ENCODE data around the gene ASIC2. TPM values are rescaled to one million over a fixed set of nuclear protein-coding genes. Genes with fewer than 3 reads are reported as not detected.

ASIC2 gene
- total and polyA plus RNA-seq, 3 experiments from 2014 or later = not detected

DNA sequence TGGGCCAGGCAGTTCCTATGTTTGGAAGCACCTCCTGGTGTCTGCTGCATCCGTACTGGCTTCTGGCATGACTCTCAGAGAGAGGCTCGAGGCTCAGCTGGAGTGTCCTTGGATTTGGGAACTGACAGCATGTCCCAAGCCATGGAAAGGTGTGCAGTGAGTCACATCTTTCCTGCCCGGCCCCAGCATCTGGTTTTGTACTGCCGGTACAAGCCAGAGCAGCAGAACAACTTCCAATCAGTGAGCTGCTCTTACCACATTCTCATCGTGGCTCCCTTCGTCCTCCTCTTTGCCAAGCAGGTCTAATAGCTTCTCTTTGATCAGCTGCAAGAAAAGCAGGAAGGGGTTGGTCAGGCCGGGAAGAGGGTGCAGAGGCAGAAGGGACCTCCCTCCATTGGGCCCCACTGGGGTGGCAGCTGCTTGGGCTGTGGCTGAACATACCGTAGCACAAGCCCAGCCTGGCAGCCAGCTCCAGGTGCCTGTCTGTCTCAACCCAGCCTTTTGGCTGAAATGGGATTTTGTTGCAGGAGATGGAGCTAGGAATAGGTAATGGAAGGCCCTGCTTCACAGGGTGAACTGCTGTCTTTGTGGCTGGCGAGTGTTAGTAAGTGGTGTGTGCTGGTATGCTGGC is 277.3 kb downstream of the ASIC2 start:
- POLR2A ChIA-PET = no interaction called here
- no peaks in the 10 kb centered on the region for H3K4me1 Mint-ChIP-seq

DNA sequence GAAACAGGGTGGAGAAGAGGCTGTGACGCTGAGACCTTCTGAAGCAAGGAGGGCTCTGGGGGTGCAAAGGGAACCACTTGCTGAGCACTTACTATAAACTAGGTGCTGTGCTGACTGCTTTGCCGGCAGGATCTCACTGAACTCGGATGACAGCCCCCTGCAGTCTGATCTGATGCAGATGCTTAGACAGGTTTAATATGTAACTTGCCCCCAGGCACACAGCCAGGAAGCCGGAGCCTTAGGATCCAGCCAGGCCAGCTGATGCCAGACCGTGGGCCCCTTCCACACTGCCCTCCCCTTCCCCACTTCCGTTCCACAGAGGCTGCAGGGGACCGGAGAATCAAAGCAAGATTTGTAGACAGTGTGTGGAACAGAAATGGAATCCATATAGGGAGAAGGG is 278.3 kb downstream of the ASIC2 start:
- H3K36me3 ChIP-seq (ENCODE audit: insufficient read depth, low read length) = no peaks in the 10 kb centered on the region
- no peaks in the 10 kb centered on the region for H3K9me3 ChIP-seq (ENCODE audit: low read length)
- ChIA-PET POLR2A (no interaction called here), CTCF (no interaction called here)
- H3K36me3 Mint-ChIP-seq = no peaks in the 10 kb centered on the region
- no peak overlapping the region for H3K4me3 ChIP-seq (ENCODE audit: low read length)
- H3K27ac ChIP-seq (ENCODE audit: low read depth, low read length) = no peak overlapping the region
- peaks cover 3 to 38% of the 10 kb centered on the region in 2 donors for H3K27me3 Mint-ChIP-seq
- no peaks in the 10 kb centered on the region for H3K27me3 ChIP-seq (ENCODE audit: insufficient read depth, low read length, poor library complexity, severe bottlenecking)
- no peak overlapping the region for H3K4me3 Mint-ChIP-seq
- DNase-seq = no peak
- no peaks in the 10 kb centered on the region for H3K4me1 ChIP-seq (ENCODE audit: insufficient read depth, low read length)
- H3K27ac Mint-ChIP-seq = no peak overlapping the region
- no peaks in the 10 kb centered on the region for H3K4me1 Mint-ChIP-seq
- H3K9me3 Mint-ChIP-seq = no peaks in the 10 kb centered on the region

More for the DNA sequence above, 277.3 kb downstream of the ASIC2 start:
- Mint-ChIP-seq H3K4me3 (no peak overlapping the region), H3K27me3 (peaks cover 3 to 38% of the 10 kb centered on the region in 2 donors), H3K36me3 (no peaks in the 10 kb centered on the region), H3K27ac (no peak overlapping the region), H3K9me3 (no peaks in the 10 kb centered on the region)
- H3K27ac ChIP-seq (ENCODE audit: low read depth, low read length) = no peak overlapping the region
- CTCF ChIA-PET = interaction anchor here (1.3 kb wide), 1 partner anchor 17 kb away, joined by 5 read pairs; no protein-coding TSS in a partner anchor
- H3K36me3 ChIP-seq (ENCODE audit: insufficient read depth, low read length) = no peaks in the 10 kb centered on the region
- H3K27me3 ChIP-seq (ENCODE audit: insufficient read depth, low read length, poor library complexity, severe bottlenecking) = no peaks in the 10 kb centered on the region
- no peaks in the 10 kb centered on the region for H3K4me1 ChIP-seq (ENCODE audit: insufficient read depth, low read length)
- no peak for DNase-seq
- H3K4me3 ChIP-seq (ENCODE audit: low read length) = no peak overlapping the region
- no peaks in the 10 kb centered on the region for H3K9me3 ChIP-seq (ENCODE audit: low read length)

DNA sequence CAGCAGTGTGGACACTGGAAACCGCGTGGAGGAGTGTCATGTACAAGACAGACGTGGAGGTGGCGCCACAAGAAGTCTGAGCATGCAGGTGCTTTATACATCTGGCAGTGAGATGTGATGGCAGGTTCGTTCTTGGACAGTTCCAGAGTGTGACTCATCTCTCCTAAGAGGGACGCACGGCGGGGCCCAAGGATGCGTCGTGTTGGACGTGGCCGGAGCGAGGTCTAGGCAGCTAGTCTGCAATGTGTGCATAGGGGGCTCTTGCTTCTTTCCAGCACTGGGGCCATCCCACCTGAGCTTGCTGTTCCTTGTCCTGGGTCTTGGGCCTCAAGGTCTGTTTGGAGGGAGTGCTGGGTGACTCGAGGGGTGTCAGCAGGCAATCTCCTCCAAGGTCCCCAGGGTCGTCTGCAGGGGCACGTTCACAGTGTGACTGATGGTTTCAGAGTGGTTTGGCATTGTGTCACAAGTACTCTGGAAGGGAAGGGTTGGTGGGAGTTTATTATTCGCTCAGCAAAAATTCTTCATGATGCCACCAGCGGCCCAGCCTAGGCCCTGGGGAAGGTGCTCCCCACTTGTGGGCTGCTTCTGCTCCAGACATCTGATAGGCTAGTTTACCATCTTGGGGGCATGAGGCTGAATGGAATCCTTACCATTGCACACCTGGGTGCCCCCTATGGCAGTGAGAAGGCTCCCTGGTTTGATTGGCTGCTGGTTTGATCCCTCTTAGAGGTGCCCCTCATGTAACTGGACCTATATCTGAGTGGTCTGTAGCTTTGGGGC is 279.3 kb downstream of the ASIC2 start:
- ChIA-PET POLR2A (no interaction called here), CTCF (interaction anchor here (0.9 kb wide), 1 partner anchor 10 kb away, joined by 3 read pairs; no protein-coding TSS in a partner anchor)
- H3K4me1 Mint-ChIP-seq = no peaks in the 10 kb centered on the region
- no peaks in the 10 kb centered on the region for H3K9me3 Mint-ChIP-seq
- H3K9me3 ChIP-seq (ENCODE audit: low read length) = no peaks in the 10 kb centered on the region
- H3K36me3 ChIP-seq (ENCODE audit: insufficient read depth, low read length) = no peaks in the 10 kb centered on the region
- no peaks in the 10 kb centered on the region for H3K27me3 ChIP-seq (ENCODE audit: insufficient read depth, low read length, poor library complexity, severe bottlenecking)
- peaks cover 3 to 36% of the 10 kb centered on the region in 2 donors for H3K27me3 Mint-ChIP-seq
- no peak overlapping the region for H3K4me3 ChIP-seq (ENCODE audit: low read length)
- no peaks in the 10 kb centered on the region for H3K4me1 ChIP-seq (ENCODE audit: insufficient read depth, low read length)
- no peak overlapping the region for H3K27ac ChIP-seq (ENCODE audit: low read depth, low read length)
- H3K4me3 Mint-ChIP-seq = no peak overlapping the region
- H3K27ac Mint-ChIP-seq = no peak overlapping the region
- DNase-seq = no peak
- H3K36me3 Mint-ChIP-seq = no peaks in the 10 kb centered on the region

DNA sequence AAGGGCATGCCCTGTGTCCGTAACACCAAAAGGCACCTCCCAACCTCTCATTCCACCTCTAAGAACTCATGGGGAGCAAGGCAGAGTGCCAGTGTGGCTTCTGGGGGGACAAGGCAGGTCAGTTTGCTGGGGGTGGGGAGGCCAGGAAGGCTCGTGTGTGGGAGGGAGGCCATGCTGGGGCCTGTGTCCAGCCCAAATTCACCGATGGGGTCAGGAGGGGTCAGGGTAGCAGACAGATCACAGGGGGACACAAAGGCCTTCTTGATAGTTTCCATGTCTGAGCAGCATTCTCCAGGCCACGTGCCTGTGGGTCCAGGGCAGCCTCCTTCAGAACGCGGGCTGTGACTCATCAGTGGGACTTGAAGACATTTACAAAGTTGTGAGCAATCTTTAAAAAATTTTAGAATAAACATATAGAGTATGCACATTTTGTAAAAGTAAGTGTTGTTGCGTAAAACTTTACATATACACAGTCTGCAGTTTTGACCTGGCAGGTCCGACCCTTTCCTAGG is 280.5 kb downstream of the ASIC2 start:
- H3K27ac Mint-ChIP-seq = no peak overlapping the region
- H3K4me1 Mint-ChIP-seq = no peaks in the 10 kb centered on the region
- peaks cover 7 to 38% of the 10 kb centered on the region in 2 donors for H3K27me3 Mint-ChIP-seq
- H3K36me3 Mint-ChIP-seq = no peaks in the 10 kb centered on the region
- no peak overlapping the region for H3K4me3 ChIP-seq (ENCODE audit: low read length)
- H3K4me1 ChIP-seq (ENCODE audit: insufficient read depth, low read length) = no peaks in the 10 kb centered on the region
- ChIA-PET CTCF (no interaction called here), POLR2A (no interaction called here)
- no peaks in the 10 kb centered on the region for H3K36me3 ChIP-seq (ENCODE audit: insufficient read depth, low read length)
- no peaks in the 10 kb centered on the region for H3K9me3 Mint-ChIP-seq
- H3K9me3 ChIP-seq (ENCODE audit: low read length) = no peaks in the 10 kb centered on the region
- H3K27me3 ChIP-seq (ENCODE audit: insufficient read depth, low read length, poor library complexity, severe bottlenecking) = no peaks in the 10 kb centered on the region
- no peak overlapping the region for H3K4me3 Mint-ChIP-seq
- H3K27ac ChIP-seq (ENCODE audit: low read depth, low read length) = no peak overlapping the region
- no peak for DNase-seq

DNA sequence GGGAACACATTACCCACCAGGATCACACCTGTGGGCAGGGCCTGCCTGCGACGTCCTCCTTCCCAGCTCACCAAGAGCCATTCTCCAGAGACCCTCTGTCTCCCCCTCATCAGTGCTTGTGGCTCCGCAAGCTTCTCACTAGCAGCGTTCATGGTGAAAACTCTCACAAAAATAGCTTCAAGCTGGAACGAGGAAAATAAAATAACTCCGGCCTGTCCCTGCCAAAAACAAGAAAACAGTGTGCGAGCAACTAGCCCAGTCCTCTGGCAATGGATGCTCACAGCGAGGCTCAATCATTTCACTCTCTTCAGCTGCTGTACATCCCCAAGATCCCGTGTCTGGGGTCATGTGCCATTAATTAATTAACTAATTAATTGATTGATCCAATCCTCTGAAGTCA is 283.5 kb downstream of the ASIC2 start:
- POLR2A ChIA-PET = no interaction called here
- H3K4me1 Mint-ChIP-seq = no peaks in the 10 kb centered on the region
- no peak overlapping the region for H3K27ac Mint-ChIP-seq
- Histone ChIP-seq H3K36me3 (ENCODE audit: insufficient read depth, low read length) (no peaks in the 10 kb centered on the region), H3K4me3 (ENCODE audit: low read length) (no peak overlapping the region), H3K9me3 (ENCODE audit: low read length) (no peaks in the 10 kb centered on the region), H3K27me3 (ENCODE audit: insufficient read depth, low read length, poor library complexity, severe bottlenecking) (no peaks in the 10 kb centered on the region), H3K27ac (ENCODE audit: low read depth, low read length) (no peak overlapping the region), H3K4me1 (ENCODE audit: insufficient read depth, low read length) (no peaks in the 10 kb centered on the region)
- no peaks in the 10 kb centered on the region for H3K36me3 Mint-ChIP-seq
- CTCF ChIA-PET = interaction anchor here (1.2 kb wide), 1 partner anchor 11 kb away, joined by 5 read pairs; no protein-coding TSS in a partner anchor
- H3K9me3 Mint-ChIP-seq = no peaks in the 10 kb centered on the region
- no peak for DNase-seq
- no peak overlapping the region for H3K4me3 Mint-ChIP-seq
- peaks cover 5 to 46% of the 10 kb centered on the region in 2 donors for H3K27me3 Mint-ChIP-seq

DNA sequence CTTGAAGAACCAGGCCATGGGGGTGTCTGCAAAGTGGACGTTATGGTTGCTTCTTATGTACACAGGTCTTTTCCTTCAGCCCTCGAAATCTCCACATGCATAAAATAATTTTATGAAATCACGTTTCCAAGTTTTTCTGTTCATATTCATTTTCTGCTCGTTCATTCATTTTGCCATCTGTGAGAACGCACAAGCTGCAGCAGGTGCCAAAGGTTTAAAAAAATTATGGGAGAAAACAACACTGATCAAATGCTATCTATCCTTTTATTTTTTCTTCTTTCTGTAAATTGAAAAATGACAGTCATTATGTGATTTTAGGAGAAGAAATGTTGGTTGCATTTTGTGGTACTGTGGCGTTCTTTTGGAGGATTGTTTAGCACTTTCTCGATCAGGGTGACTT is 285.9 kb downstream of the ASIC2 start:
- ChIA-PET CTCF (no interaction called here), POLR2A (no interaction called here)
- no peak overlapping the region for H3K27ac ChIP-seq (ENCODE audit: low read depth, low read length)
- no peak overlapping the region for H3K27ac Mint-ChIP-seq
- no peaks in the 10 kb centered on the region for H3K27me3 ChIP-seq (ENCODE audit: insufficient read depth, low read length, poor library complexity, severe bottlenecking)
- no peaks in the 10 kb centered on the region for H3K9me3 ChIP-seq (ENCODE audit: low read length)
- no peaks in the 10 kb centered on the region for H3K9me3 Mint-ChIP-seq
- H3K4me1 Mint-ChIP-seq = no peaks in the 10 kb centered on the region
- H3K4me3 Mint-ChIP-seq = no peak overlapping the region
- H3K4me3 ChIP-seq (ENCODE audit: low read length) = no peak overlapping the region
- no peaks in the 10 kb centered on the region for H3K36me3 Mint-ChIP-seq
- peaks cover 5 to 37% of the 10 kb centered on the region in 2 donors for H3K27me3 Mint-ChIP-seq
- H3K4me1 ChIP-seq (ENCODE audit: insufficient read depth, low read length) = no peaks in the 10 kb centered on the region
- no peak for DNase-seq
- no peaks in the 10 kb centered on the region for H3K36me3 ChIP-seq (ENCODE audit: insufficient read depth, low read length)

DNA sequence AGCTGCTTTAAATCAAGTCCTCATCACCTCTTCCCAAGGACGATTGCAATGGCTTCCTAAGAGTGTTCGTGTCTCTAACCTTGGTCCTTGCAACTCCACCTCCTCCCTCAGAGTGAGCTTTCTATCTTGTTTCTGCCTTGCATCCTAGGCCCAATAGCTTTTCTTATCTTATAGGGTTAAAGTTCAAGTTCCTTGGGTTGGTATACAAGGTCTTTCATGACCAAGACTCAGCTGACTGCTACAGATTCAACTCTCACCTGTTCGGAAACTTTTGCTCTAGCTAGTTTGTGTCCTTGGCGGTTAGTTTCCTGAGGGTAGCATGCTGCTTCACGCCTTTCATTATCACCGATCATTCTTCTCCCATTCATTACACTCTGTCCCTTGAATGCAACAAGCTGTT is 290.8 kb downstream of the ASIC2 start:
- Mint-ChIP-seq H3K36me3 (no peaks in the 10 kb centered on the region), H3K27me3 (peaks cover 6 to 28% of the 10 kb centered on the region in 2 donors), H3K9me3 (no peaks in the 10 kb centered on the region), H3K4me1 (peaks cover 5 to 6% (median 5%) of the 10 kb centered on the region in 3 donors), H3K27ac (peak overlapping the region in 1 of 8 donors; percentile 78), H3K4me3 (no peak overlapping the region)
- ChIA-PET CTCF (no interaction called here), POLR2A (no interaction called here)
- DNase-seq = no peak
- Histone ChIP-seq H3K4me3 (ENCODE audit: low read length) (no peak overlapping the region), H3K27ac (ENCODE audit: low read depth, low read length) (no peak overlapping the region), H3K27me3 (ENCODE audit: insufficient read depth, low read length, poor library complexity, severe bottlenecking) (peaks cover 5% of the 10 kb centered on the region), H3K36me3 (ENCODE audit: insufficient read depth, low read length) (no peaks in the 10 kb centered on the region), H3K4me1 (ENCODE audit: insufficient read depth, low read length) (peaks cover 7% of the 10 kb centered on the region), H3K9me3 (ENCODE audit: low read length) (no peaks in the 10 kb centered on the region)

DNA sequence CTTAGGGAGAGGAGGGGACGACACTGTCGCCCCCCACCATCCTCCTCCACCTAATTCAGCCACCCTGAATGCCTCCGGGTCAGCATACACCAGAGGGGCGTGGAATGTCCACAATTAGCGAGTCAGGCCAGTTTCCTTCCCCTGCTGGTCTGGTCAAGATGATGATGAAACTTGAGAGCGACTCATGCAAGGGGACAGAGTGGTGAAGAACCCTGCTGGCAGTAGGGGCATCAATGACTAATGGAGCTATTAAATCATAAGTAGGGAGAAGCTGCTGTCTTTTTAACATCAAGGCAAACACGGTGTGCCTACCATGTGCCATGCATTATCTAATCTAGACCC is 294.2 kb downstream of the ASIC2 start:
- no peak overlapping the region for H3K4me3 Mint-ChIP-seq
- no peak for DNase-seq
- Histone ChIP-seq H3K27me3 (ENCODE audit: insufficient read depth, low read length, poor library complexity, severe bottlenecking) (peaks cover 5% of the 10 kb centered on the region), H3K4me1 (ENCODE audit: insufficient read depth, low read length) (peaks cover 7% of the 10 kb centered on the region), H3K4me3 (ENCODE audit: low read length) (no peak overlapping the region), H3K36me3 (ENCODE audit: insufficient read depth, low read length) (no peaks in the 10 kb centered on the region), H3K9me3 (ENCODE audit: low read length) (no peaks in the 10 kb centered on the region), H3K27ac (ENCODE audit: low read depth, low read length) (no peak overlapping the region)
- H3K9me3 Mint-ChIP-seq = no peaks in the 10 kb centered on the region
- ChIA-PET POLR2A (no interaction called here), CTCF (interaction anchor here (1.1 to 1.8 kb wide), 5 partner anchors 11 to 216 kb away, joined by 3 to 6 read pairs (median 5); no protein-coding TSS in a partner anchor)
- no peak overlapping the region for H3K27ac Mint-ChIP-seq
- H3K4me1 Mint-ChIP-seq = peaks cover 5 to 6% (median 5%) of the 10 kb centered on the region in 3 donors
- H3K27me3 Mint-ChIP-seq = peaks cover 6 to 24% of the 10 kb centered on the region in 2 donors
- H3K36me3 Mint-ChIP-seq = no peaks in the 10 kb centered on the region

Measured in CD8-positive, alpha-beta memory T cell (primary cell).